ENCODE measurements around the gene MEGF6.

DNA sequence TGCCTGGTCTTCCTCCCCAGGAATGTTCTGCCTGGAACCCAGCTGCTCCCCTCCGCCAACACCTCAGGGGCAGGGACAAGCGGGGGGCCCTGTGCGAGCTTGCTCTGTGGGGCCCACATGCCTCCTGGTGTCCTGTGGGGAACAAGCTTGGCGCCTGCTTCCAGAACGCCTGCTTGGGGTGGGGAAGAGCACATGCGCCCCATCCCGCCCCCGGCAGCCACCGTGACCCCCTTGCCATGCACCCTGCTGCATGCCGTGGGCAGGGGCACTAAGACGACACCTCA is 57.4 kb downstream of the MEGF6 start:
- TF ChIP-seq, protein P1, sequence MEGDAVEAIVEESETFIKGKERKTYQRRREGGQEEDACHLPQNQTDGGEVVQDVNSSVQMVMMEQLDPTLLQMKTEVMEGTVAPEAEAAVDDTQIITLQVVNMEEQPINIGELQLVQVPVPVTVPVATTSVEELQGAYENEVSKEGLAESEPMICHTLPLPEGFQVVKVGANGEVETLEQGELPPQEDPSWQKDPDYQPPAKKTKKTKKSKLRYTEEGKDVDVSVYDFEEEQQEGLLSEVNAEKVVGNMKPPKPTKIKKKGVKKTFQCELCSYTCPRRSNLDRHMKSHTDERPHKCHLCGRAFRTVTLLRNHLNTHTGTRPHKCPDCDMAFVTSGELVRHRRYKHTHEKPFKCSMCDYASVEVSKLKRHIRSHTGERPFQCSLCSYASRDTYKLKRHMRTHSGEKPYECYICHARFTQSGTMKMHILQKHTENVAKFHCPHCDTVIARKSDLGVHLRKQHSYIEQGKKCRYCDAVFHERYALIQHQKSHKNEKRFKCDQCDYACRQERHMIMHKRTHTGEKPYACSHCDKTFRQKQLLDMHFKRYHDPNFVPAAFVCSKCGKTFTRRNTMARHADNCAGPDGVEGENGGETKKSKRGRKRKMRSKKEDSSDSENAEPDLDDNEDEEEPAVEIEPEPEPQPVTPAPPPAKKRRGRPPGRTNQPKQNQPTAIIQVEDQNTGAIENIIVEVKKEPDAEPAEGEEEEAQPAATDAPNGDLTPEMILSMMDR (IDR thresholded peaks at IDR 0.05; ENCODE audit: low read depth, low read length) = no peak
- TF ChIP-seq EZH2phosphoT487 (IDR thresholded peaks at IDR 0.05; ENCODE audit: low read depth) = no peak

All from OCI-LY3 (cell line).